HG02884 (cell line): ENCODE data around the gene EPHA5.

Source experiments
- ATAC-seq: cut with Tn5 transposase; IDR thresholded peaks from one replicate; pipeline ENCODE4 v1.9.1; 2021; ENCODE audit warnings: mild to moderate bottlenecking, moderate library complexity; ENCODE audit not compliant: unreplicated experiment

EPHA5 gene

DNA sequence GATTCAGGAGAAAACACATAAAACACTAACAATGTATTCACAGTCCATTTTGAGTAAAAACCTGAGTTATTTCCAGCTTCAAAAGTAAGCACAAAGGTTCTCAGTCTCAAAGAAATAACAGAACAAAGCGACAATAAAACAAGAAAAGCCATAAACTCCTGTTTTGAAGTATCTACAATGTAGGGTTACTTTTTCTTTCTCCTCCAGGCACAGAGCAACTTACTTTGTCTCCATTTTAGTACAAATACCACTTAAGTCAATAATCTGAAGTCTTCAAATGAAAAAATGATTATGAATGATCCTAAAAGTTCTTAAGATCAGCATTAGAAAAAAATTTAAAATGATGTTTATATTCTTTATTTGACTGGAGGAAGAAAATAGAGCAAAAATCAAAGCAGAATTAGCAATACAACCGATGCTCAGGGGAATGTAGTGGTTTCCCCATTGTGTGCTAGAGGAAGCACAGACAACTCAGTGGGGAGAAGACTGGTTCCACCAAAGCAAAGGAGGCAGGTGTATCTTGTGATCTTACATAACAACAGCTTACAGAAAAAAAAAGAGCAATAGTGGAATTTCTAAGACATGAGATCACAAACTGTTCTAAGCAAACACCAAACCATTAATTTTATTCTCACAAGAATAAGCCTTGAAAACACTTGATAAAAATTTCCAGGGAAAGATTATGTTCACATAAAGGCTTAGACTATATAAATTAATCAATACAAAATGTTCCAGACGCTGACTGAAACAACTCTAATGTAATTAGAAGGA is 35.1 kb downstream of the EPHA5 start:
- ATAC-seq: no peak

DNA sequence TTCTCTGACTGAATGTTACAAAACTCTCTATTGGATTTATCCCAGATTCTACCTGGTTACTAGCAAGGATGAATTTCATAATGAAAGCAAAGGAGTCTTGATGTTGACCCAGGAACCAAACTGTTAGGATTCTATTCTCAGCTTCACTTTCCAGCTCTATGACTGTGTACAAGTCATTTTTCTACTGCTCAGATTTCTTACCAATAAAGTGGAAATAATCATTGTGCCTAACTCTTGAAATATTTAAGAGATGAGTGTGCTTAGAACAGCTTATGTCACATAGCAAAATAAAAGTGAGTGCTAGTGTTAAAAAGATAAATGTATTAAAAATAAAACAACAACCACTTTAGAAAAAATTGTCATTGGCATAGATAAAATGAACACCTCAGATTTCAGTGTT is 45.6 kb downstream of the EPHA5 start:
- ATAC-seq: no peak

DNA sequence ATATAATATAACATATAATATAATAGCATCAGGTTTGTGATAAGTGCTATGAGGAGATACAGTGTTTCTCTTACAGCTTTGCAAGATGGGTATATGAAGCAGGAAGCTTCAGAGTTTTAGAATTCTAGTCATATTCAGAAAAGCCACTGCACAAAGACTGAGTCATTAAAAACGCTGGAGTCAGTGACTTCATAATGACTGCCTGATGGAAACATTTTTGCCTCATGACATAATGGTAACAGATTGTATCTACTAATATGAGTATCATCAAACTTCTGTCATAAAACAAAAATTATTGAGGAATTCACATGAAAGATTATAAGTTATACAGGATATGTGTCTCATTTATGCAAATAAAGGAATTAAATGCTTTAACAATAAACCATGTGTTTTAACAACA is 46.8 kb downstream of the EPHA5 start:
- no peak for ATAC-seq

DNA sequence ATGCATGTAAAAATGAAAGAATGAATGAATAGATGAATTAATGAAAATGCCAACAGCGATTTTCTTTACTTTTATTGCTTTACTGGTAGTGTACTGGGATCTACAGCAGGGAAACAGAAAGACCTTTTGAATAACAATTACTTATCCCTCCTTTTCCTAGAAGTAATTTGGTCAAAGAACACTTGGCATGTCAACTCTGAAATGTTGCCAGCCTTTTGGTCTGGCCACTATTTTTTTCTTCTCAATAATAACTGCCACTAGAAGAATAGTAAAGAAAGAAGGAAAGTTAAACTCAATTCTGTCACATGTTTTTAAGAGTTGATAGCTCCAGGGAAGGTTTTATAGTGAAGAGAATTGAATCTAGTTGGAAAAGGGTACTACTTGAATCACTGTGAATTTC is 52.9 kb downstream of the EPHA5 start:
- no peak for ATAC-seq

DNA sequence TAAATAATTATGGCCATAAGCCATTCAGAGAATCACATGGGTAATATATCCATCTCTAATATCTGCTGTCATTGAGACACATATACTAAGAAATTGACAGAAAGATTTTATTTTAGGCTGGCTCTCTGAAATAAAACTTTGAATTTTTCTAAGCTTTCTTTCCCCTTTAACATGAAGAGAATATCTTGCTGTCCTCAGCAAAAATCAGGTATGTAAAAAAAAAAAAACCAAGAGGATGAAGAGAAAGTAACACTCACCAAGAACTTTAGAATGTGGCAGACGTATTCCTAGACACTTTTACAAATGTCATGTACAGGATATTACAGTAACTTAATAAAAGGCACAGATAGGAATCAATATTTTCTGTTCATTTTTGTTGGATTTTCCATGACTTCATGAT is 65.8 kb downstream of the EPHA5 start:
- no peak for ATAC-seq

DNA sequence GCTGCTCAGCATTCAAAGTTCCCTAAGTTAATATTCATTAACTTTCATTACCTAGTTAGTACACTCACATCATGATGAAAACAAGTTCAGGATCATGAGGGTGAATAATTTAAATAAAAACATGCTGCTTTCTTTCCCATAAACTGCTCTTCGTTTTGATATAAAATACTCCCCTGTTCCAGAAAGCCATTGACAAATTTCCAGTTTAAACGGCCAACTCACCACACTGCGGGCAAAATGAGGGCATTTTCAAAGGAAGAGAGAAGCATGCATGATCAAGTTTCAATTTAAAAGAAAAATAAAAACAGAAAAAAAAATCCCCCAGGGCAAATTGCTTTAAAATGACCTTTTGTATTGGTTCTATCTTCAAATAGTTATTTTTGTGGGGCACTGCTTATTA is 69.6 kb downstream of the EPHA5 start:
- ATAC-seq: no peak

DNA sequence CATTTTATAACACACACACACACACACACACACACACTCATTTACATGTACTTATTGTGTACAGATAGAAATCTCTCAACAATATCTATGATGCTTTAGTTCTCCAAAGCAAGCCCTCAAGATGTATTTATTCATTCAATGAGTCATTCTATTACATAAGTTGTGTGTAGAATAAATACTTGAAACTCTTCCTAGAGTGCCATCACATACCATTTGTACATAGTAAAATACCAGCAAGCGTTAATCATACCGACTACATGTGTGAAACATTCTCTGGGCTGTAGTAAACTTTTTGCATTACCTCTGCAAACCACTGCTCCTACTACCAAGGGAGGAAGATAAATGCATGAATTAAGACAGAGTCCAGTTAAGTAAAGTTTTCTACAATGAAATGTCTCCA is 70.9 kb downstream of the EPHA5 start:
- ATAC-seq: no peak

DNA sequence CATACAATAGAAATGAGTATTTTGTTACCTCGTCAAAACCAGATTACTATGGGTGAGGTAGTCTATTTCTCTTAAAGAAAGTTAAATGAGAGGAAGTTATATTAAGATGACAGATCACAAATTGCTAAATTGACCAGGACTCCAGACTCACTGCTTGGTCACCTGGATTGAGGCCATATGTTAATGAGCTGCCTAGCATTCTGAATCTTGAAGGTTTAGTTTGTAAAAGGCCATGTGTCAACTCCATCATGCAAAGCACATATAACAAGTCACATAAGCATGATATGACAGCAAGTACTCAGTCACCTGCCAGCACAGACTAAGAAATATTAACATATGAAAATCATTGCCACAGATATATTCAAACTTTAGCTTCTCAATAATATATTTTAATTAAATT is 72.6 kb downstream of the EPHA5 start:
- ATAC-seq: no peak

DNA sequence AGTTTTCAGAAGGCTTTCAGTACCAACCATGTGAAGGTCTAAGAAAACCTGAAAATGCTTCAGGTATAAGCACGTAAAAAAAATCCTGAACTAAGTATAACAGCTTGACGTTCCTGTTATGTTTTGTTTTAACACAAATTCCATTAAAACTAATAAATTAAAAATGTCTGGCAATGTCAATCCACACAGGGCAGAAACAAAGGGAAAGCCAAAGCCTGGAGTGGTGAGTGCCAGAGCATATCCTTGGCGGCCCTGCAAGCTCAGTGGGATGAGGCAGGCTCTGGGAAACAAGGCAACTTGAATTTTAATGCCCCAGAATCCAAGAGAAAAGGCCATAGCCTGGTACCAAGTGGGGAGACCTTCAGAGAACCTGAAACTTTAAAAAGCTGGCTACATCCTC is 78.2 kb downstream of the EPHA5 start:
- ATAC-seq: no peak

DNA sequence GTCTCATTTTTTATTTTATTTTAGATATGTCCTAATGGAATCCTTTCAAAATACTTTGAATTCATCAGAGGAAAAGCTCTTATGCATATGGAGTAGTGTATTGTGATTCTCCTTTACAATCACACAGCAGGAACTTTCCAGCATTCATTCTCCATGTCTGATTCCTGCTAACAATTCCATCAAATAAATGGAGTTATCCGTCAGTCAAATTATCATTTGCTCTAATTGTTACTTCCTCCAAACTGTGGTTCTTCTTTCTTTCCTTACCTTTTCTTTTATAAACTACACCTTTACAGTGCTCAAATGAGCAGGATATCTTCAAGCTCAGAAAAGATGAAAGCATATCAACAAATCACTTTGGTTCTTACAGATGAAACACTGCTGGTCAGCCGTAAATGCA is 80.4 kb downstream of the EPHA5 start:
- ATAC-seq: no peak

DNA sequence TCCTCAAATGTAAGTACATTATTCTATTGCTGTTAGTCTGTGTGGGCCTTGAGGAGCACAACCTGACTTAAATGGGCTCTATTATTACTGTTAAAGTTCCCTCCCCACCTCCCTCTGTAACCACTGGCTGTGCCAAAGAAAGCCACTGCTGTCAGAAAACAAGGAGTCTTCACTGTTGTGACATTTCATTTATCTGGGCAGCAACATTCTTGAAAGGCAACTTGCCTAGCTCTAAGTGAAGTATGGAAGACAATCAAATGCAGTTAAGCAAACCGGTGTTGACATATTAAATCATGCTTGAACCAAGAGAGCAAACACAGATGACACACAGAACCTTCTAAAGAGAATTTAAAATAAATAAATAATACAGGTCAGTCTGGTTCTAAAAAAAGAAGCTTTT is 81.0 kb downstream of the EPHA5 start:
- no peak for ATAC-seq

DNA sequence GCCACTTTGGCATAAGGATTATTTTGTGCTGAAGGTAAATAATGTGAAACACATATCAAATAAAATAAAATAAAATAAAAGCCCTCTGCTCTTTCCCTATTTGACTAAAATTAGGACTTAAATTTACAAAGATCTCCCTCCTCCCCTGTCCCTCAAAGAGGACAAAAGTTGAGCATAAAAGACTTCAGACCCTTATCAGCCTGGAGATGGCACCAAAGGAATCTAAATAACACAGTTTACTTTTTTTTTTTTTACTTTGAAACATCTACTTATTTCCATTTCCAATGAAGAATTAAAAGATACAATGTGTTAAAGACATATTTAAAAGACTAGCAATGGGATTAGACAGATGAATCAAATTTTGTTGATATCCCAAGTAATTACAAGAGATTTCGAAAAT is 89.7 kb downstream of the EPHA5 start:
- no peak for ATAC-seq

DNA sequence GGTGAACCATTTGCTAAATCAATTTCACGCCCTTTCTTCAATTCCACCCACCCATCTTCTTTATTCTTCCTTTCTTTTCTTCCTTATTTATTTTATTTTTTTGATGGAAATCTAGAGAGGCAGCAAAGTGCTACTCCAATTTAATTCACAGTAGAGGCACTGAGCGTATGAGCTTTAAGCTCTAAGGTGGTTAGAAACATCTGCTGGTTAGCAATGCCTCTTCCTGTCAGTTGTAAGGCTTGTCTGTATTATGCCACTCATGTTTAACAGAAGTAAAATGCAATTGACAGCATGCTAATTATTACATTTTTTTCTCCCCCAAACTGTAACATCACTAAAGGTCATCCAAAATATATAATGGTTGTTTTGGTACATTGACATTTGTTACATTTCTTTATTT is 103.8 kb downstream of the EPHA5 start:
- ATAC-seq: no peak

DNA sequence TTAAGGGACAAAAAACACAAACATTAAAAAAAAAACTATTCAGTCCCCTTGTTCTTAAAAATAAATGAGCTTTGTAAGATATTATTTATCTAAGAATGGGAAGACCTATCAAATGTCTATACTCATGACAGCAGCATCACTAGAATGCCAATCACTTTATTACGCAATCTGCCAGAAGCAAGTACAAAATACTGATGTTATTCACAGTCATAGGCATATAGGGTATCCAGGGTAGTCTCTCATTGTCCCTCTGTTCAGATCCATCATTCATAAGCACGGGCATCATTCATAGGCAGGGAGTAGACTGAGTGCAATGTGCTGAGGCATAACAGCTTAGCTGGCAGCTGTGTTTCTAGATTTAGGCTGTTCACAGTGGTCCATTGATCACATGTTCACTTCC is 109.1 kb downstream of the EPHA5 start:
- no peak for ATAC-seq

DNA sequence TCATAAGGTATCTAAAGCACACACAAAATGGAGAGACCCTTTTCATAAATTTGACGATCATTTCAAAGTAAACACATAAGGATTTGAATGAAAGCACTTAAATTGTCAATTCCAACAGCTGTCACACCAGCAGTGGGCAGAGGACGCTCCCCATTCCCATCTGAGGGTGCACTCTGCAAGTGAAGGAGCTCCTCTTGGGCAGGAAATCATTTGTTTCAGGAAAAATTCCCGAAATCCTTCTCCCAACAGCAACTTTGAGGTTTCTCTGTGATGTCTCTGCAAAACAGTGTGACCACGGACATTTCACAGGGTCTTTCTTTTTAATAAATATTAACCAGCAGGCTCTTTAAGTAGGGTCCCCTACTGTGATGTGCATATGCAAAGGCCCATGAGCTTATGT is 111.0 kb downstream of the EPHA5 start:
- ATAC-seq: no peak

DNA sequence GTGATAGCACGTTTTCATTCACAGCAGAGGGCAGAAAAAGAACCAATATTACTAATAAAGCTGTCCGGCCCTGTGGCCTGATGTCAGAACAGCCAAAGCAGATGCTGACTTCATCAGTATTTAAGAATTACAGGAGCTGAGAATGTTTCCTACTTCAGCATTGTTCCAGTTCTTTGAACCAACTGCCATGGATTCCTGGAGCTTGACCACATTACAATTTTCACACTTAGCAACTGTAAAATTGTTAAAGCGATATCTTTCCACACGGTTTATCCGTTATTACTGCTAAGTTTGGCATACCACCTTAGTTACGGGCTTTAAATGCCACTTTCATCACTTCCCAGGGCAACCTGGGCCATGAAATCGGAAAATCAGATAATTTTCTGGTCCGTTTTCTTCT is 118.2 kb downstream of the EPHA5 start:
- ATAC-seq: no peak

DNA sequence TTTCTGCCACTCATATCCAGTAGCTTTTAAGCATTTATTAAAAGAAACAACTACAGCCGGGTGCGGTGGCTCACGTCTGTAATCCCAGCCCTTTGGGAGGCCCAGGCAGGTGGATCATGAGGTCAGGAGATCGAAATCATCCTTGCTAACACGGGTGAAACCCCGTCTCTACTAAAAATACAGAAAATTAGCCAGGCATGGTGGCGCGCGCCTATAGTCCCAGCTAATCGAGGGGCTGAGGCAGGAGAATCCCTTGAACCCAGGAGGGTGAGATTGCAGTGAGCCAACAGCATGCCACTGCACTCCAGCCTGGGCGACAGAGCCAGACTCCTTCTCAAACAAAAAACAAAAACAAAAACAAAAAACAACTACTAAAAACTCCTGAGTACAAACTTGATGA is 119.8 kb downstream of the EPHA5 start:
- ATAC-seq: no peak

DNA sequence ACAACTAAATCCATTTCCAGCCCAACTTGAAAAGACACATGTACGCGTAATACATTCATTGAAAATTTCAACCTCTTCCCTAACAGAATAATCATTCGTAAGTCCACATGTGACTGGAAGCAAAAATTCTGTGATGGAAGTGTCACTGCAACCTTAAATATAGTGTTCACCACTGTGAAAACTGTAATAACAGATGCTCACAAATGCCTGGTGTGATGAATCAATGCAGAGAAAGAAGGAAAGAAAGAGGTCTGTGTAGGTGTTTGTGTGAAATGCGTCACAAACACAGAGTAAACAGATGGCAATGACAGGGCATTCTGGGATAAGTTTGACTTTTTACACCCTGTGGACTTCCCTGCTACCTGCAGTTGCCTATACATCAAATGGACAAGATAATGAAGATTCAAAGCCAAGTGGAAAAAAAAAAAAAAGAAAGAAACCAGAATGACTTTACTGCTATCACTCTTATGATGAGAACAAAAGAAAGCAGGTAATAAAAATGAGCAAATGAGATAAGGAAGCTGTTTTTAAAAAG is 123.3 kb downstream of the EPHA5 start:
- ATAC-seq: no peak

DNA sequence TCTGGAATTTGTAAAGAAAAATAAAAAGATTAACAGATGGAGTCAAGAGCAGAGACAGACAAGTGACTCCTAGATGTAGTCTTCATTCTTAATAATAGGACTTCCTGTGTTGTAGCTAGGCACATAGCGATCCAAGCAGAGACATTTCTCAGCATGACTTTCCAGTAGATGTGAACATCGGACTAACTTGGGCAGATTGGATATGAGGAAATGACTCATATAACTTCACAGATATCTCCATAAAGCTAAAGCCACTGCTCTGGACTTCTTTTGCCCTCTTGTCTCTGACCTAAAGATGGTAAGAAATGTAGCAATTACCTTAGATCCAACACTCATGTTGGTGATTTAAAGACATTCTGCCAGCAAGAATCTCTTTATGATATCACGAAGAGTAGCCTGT is 131.7 kb downstream of the EPHA5 start:
- ATAC-seq: no peak

DNA sequence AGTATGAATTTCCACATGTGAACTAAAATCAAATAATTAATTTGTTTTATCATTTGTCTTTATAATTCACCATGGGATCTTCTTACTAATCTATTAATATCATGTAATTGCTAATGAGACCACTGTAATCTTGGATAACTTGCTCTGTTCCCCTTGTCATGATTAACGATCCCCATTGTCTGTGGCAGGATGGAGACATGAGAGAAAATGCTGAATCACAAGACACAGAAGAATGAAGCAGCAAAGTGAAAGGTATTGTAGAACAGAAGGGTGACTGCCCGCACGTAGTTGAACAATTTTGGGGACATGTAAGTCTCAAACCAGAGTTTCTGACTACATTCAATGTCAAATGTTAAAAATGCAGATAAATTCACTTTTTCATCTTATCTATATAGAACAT is 135.2 kb downstream of the EPHA5 start:
- ATAC-seq: no peak

DNA sequence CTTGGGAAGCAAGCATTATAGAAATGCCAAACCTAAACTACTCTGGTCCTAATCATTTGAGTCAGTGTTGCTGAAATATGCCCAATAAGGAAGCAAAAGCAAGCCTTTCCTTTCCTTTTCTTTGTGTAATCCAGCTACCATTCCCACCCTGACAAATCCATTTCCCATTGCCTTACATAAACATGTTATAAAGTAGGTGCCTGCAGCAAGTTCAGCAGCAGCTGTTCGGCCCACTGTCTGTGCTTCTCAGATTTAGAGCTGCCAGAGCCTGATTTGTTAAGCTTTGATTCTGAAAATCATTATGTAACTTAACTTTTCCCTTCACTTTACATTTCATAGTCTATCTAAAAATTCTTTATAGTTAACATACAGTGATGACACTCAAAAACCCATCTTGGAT is 148.6 kb downstream of the EPHA5 start:
- no peak for ATAC-seq

DNA sequence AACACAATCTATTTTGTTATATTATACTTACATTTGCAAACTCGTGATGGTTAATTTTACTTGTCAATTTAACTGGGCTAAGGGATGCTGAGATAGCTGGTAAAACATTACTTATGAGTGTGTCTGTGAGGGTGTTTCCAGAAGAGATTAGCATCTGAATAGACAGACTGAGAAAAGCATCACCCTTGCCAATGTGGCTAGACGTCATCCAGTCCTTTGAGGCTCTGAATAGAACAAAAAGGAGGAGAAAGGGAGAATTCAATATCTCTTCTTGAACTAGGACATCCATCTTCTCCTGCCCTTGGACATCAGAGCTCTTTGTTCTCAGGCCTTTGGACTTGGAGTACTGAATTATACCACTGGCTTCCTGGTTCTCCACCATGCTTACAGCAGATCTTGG is 154.6 kb downstream of the EPHA5 start:
- ATAC-seq: no peak

DNA sequence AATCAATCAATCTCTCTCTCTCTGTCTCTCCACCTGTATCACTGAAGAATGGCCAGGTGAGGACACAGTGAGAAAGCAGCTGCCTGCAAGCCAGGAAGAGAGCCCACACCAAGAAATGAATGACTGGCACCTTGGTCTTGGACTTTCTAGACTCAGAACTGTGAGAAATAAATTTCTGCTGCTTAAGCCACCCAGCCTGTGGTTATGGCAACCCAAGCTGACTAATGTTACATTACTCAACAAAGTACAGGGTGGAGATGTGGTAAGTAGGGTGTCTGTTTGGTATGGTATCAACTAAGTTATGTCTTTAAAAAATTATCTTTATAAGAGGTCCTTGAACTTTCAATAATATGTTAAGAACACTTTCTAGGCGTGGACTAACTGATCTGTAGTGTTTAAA is 159.3 kb downstream of the EPHA5 start:
- ATAC-seq: no peak
